Cerebellar cortex (tissue), 1 donor: Measurements from ENCODE around the gene FAM174B.

ENCODE experiments used
- DNase-seq: peaks from one replicate; pipeline ENCODE4 v3.0.0-alpha.2; 2015; ENCODE audit warnings: low spot score

The FAM174B gene

DNA sequence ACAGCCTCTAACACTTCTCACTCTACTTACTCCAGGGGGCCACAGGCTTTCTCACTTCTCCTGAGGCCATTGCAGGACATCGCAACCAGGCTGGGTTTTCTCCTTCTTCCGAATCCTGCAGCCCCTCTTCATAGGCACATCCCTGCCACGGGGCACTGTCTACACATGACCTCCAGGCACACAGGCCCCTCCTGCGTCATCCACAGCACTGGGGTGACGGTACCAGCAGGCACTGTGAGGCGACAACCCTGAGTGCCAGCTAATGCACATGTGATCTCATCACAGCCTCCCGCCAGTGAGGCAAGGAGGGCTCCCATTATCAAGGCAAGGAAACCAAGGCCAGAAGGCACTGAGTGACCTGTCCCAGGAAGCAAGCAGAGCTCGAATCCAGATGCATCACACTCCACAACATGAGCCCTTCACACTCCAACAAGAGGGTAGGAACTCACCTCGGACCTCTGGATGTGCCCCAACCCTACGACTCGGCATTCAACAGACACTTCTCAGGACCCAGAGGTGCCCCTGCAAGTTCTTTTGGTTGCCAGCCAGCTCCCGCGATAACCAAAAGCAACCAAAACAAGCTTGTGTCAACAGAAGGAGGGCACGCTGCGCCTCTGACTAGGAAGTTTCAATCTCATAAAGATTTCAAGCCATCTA is 16.7 kb downstream of the FAM174B start:
- DNase-seq, result no peak

GRCh38 chr15:92638291-92638708 is 17.3 kb downstream of the FAM174B start:
- no peak for DNase-seq

DNA sequence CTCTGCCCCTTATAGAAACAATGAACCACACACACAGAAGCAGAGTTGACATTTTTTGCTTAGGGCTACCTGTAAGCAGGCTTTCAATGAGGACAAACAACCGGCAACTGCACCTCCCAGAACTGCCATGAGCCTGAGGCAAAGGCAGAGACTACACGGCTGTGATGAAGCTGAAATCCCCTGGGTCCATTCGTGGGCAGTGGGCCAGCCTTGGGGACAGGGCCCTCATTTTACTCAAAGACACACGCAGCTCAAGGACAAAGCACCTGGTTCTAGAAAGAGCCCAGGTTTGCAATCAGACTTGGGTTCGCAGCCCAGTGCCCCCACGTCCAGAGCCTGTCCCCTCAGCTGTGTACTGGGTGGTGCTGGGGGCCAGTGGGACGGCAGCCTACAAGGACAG is 17.9 kb downstream of the FAM174B start:
- DNase-seq, result no peak

GRCh38 chr15:92636908-92637481 is 18.6 kb downstream of the FAM174B start:
- DNase-seq, result no peak

- no peak for DNase-seq
These were observed 19.1 kb downstream of the FAM174B start for GRCh38 chr15:92636401-92636907.

DNA sequence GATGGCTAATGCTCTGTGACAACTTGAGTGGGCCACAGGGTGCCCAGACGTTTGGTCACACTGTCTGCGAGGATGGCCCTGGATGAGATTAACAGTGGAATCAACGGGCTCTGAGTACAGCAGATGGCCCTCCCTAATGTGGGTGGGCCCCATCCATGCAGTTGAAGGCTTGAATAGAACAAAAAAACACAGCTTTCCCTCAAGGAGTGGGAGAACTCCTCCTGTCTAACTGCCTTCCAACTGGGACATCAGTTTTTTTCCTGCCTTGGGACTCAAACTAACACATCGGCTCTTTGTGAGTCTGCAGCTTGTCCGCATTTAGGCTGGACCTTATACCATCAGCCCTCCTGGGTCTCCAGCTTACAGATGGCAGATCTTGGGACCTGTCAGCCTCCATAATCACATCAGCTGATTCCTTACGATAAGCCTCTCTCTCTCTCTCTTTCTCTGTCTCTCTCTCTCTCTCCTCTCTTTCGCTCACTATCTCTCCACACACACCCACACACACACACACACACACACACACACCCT is 20.8 kb downstream of the FAM174B start:
- DNase-seq, result no peak

DNA sequence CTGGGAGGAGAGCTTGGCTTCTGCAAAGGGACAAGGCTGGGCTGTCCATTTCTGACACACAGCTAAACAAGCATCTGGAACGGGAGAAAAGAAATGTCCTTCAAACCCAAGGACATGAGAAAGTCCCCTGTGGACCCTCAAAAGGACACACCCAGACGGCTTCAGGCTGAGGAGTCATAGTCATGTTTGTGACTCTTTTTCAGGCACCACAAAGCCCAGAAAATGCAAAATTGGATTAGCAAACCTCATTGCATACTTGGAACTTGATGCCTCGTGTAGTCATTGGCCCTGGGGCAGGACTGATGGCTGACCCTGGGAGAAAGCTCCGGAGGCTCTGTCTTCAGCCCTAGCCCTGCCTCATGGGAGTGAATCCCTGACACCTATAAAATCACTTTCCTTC is 21.5 kb downstream of the FAM174B start:
- no peak for DNase-seq

GRCh38 chr15:92633418-92633817 is 22.2 kb downstream of the FAM174B start:
- no peak for DNase-seq

GRCh38 chr15:92633001-92633400 is 22.6 kb downstream of the FAM174B start:
- DNase-seq, result no peak

DNA sequence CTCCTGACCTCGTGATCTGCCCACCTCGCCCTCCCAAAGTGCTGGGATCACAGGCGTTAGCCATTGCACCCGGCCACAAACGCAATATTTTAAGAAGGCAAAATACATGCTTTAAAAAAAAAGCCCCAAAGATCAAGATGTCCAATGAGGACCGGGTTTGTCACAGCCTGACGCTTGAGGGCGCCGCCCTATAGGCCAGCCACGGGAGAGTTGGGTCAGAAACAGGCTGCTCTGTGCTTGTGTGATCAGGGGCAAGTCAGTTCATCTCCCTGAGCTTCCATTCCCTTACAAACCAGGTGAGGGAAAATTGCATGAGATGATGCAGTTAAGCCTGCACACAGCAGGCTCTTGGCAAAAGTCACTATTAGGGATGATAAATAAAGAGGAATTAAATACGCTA is 23.9 kb downstream of the FAM174B start:
- no peak for DNase-seq

GRCh38 chr15:92629975-92630626 is 25.5 kb downstream of the FAM174B start:
- no peak for DNase-seq

- no peak for DNase-seq
These were observed 26.1 kb downstream of the FAM174B start for GRCh38 chr15:92629276-92629974.

DNA sequence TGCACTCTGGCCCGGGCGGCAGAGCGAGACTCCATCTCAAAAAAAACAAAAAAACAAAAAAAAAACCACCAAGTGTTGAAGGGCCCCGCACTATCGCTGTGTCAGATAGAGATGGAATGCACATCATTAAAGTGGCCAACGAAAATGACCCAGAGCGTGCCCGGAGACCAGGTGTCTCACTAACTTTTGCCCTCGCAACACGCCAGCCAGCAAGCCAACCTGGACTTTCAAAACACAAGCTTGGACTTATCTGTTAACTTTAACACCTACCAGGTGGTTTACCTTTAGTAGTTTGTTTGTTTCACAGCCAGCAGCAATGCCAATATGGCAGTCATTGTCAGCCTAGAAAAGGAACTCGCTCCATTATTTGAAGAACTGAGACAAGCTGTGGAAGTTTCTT is 28.6 kb downstream of the FAM174B start:
- no peak for DNase-seq

- no peak for DNase-seq
These were observed 30.2 kb downstream of the FAM174B start for GRCh38 chr15:92625251-92625980.

DNA sequence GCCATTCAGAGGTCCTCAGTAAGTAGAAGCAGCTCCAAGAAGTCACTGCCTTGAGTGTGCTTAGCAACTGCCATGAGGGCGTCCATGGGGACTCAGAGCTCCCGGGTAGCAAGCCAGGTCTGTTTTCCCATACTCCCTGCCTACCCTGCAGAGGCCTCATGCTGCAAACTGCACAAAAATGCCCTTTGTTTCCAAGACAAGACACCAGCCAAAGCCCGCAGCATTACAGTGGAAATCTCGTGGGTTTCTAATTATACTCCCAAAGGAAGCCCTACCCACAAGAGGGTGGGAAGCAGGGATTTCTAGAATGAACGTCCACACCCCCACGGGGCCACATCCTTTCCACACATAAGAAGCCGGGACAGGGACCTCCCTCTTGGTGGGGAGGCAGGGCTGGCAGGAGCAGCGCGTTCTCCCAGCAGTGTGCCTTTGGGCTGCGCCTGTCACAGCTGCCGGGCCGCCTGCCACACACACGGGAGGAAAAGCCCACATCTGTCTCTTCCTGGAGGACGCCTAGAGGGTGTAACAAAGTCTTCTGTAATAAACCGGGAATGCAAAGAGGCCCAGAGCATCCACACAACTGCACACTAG is 31.1 kb downstream of the FAM174B start:
- no peak for DNase-seq

- DNase-seq, result peak; percentile 4
These were observed 32.1 kb downstream of the FAM174B start for GRCh38 chr15:92623435-92623834.

DNA sequence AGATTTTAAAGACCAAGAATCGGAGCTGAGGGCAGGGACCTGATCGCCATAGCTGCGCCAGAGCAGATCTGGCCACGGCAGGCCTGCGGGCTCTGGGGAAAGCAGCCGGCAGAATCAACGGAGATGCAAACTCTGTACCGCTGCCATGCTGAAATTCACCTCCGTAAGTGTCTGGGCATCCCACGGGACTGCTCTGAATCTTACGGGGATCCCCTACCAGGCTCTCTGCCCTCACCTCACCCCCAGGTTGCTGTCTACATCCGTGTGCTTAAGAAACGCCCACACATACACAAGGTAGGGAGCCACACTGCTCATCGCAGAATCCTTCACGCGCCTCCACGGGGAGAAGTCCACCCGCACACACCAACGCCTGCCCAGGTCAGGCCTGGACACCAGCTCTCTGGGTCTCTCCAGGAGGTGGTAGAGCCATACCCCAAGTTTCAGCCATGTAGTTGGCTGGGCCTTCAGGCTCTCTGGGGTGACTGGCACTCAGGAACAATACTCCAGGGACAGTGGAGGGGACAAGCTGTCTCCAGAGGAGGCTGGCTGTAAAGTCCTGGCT is 33.5 kb downstream of the FAM174B start:
- DNase-seq, result no peak

GRCh38 chr15:92620991-92621390 is 34.6 kb downstream of the FAM174B start:
- no peak for DNase-seq

- no peak for DNase-seq
These were observed 36.2 kb downstream of the FAM174B start for GRCh38 chr15:92619145-92620101.
